ENCODE data around the gene CYSRT1. TPM values are rescaled to one million over a fixed set of nuclear protein-coding genes. Genes with fewer than 3 reads are reported as not detected.

The CYSRT1 gene
- total RNA-seq, 1 donor from 2014 or later, result not detected

DNA sequence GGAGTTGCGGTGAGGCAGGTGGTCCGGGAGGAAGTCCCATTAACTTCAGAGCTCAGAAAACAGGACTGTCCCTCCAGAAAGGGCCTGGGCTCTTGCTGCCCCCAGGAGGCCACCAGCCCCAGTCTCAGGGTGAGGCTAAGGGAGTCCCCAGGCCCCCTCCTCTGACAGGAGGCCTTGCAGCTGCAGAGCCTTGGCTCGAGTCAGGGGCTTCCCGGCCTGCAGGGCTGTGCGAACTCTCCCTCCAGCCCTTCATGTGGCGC lies 22.9 kb downstream of the CYSRT1 start:
- TF ChIP-seq EZH2phosphoT487 (IDR thresholded peaks at IDR 0.05) (no peak), EZH2 (IDR thresholded peaks at IDR 0.05) (no peak)
- TF ChIP-seq, protein P1, sequence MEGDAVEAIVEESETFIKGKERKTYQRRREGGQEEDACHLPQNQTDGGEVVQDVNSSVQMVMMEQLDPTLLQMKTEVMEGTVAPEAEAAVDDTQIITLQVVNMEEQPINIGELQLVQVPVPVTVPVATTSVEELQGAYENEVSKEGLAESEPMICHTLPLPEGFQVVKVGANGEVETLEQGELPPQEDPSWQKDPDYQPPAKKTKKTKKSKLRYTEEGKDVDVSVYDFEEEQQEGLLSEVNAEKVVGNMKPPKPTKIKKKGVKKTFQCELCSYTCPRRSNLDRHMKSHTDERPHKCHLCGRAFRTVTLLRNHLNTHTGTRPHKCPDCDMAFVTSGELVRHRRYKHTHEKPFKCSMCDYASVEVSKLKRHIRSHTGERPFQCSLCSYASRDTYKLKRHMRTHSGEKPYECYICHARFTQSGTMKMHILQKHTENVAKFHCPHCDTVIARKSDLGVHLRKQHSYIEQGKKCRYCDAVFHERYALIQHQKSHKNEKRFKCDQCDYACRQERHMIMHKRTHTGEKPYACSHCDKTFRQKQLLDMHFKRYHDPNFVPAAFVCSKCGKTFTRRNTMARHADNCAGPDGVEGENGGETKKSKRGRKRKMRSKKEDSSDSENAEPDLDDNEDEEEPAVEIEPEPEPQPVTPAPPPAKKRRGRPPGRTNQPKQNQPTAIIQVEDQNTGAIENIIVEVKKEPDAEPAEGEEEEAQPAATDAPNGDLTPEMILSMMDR (IDR thresholded peaks at IDR 0.05), result no peak

DNA sequence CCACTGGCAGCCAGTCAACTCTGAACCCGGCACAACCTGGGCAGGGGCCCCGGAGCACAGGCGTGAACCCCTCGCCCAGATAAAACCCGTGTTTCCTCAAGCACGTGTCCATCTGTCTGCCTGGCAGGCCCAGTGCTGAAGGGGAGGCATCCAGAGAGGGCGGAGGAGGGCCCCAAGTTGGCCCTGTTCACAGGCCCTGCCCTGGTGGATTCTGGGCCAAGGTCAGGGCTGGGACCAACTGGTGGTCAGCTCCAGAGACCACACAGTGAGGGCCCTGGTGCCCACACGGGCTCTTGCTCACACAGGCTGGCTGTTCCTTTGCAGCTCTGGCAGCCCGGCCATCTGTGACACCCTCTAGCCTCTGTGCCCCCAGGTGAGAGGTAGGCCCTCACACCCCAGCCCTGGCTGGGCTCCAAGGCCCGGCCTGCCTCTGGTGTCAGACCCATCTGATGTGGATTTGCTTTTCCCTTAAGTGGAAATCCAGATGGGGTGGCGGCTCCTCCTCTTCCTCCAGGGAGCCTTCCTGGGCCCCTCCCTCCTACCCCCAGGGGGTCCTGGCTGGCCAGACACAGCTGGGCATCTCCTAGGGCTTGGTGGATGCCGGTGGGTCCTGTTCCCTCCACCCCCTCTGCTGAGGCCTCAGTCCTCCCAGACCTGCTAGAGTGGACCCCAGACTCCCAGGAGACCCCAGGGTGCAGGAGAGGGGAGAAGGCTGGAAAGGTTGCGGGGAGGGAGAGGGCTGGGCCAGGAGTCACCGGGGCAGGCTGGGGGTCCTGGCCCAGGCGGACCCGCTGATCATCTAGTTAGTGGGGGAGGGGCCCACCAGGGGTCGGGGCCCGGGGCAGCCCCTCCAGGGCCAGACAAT lies 25.6 kb downstream of the CYSRT1 start:
- H3K36me3 ChIP-seq, result no peaks in the 10 kb centered on the region
- H3K27ac Mint-ChIP-seq, result peak overlapping the region; percentile 84
- H3K27me3 Mint-ChIP-seq (ENCODE audit: insufficient read depth, low read depth), result peaks cover 3% of the 10 kb centered on the region
- no peak overlapping the region for H3K9ac ChIP-seq
- no peaks in the 10 kb centered on the region for H3K9me3 Mint-ChIP-seq
- peaks cover 5% of the 10 kb centered on the region for H4K20me1 ChIP-seq (ENCODE audit: low read depth)
- H3K79me2 ChIP-seq (ENCODE audit: low read depth), result peaks cover 3% of the 10 kb centered on the region
- H3K9me3 ChIP-seq (ENCODE audit: low read depth), result no peaks in the 10 kb centered on the region
- H3F3A ChIP-seq (ENCODE audit: low read depth), result peaks cover 10% of the 10 kb centered on the region
- H3K36me3 Mint-ChIP-seq, result no peaks in the 10 kb centered on the region
- no peak for DNase-seq (ENCODE audit: low spot score)
- peak overlapping the region; percentile 71 for H3K4me3 Mint-ChIP-seq
- H3K4me1 ChIP-seq, result peaks cover 25% of the 10 kb centered on the region
- H3K4me2 ChIP-seq, result no peak overlapping the region
- no peak for TF ChIP-seq EZH2 (IDR thresholded peaks at IDR 0.05)
- no peak for TF ChIP-seq EZH2phosphoT487 (IDR thresholded peaks at IDR 0.05)
- TF ChIP-seq, protein P1 (IDR thresholded peaks at IDR 0.05), result no peak
- peaks cover 31% of the 10 kb centered on the region for H3K4me1 Mint-ChIP-seq
- H3K27me3 ChIP-seq, result peaks cover 6% of the 10 kb centered on the region
- H3K27ac ChIP-seq, result no peak overlapping the region
- no peak overlapping the region for H2AFZ ChIP-seq (replicated peaks)
- H3K4me3 ChIP-seq, result no peak overlapping the region

More for the DNA sequence above, 22.9 kb downstream of the CYSRT1 start:
- H3K27me3 Mint-ChIP-seq (ENCODE audit: insufficient read depth, low read depth), result no peaks in the 10 kb centered on the region
- Histone ChIP-seq H3K27ac (no peak overlapping the region), H3K27me3 (no peaks in the 10 kb centered on the region), H3K79me2 (ENCODE audit: low read depth) (peaks cover 7% of the 10 kb centered on the region), H3K4me1 (peaks cover 12% of the 10 kb centered on the region), H3K9ac (no peak overlapping the region), H3K36me3 (no peaks in the 10 kb centered on the region), H3K4me3 (no peak overlapping the region), H3K9me3 (ENCODE audit: low read depth) (no peaks in the 10 kb centered on the region), H4K20me1 (ENCODE audit: low read depth) (peaks cover 17% of the 10 kb centered on the region), H3K4me2 (no peak overlapping the region), H3F3A (ENCODE audit: low read depth) (peaks cover 20% of the 10 kb centered on the region), H2AFZ (replicated peaks) (no peak overlapping the region)
- H3K4me3 Mint-ChIP-seq, result no peak overlapping the region
- peaks cover 35% of the 10 kb centered on the region for H3K4me1 Mint-ChIP-seq
- H3K36me3 Mint-ChIP-seq, result peaks cover 4% of the 10 kb centered on the region
- no peaks in the 10 kb centered on the region for H3K9me3 Mint-ChIP-seq
- no peak for DNase-seq (ENCODE audit: low spot score)
- no peak overlapping the region for H3K27ac Mint-ChIP-seq

DNA sequence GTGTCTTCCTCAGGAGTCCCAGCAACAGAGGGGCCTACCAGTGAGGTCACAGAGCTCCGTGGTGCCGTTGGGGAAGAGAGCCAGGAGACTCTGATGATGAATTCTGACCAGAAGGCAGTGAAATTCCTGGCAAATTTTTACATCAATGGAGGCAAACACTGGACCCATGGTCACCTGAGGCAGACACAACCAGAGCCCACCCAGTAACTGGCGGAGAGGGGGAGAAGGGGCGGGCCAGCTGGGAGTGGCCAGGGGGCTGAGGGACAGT lies 26.2 kb downstream of the CYSRT1 start, which contains the start of gene STPG3:
Gene STPG3 (plus strand): TSS at position 93 of the 268 bp plus-strand sequence. CDS start 1 bp downstream, at position 94.
- TF ChIP-seq, protein P1 (IDR thresholded peaks at IDR 0.05), result no peak
- no peak for TF ChIP-seq EZH2 (IDR thresholded peaks at IDR 0.05)
- no peak for TF ChIP-seq EZH2phosphoT487 (IDR thresholded peaks at IDR 0.05)
- Mint-ChIP-seq H3K4me1 (peaks cover 32% of the 10 kb centered on the region), H3K9me3 (no peaks in the 10 kb centered on the region), H3K36me3 (no peaks in the 10 kb centered on the region), H3K27me3 (ENCODE audit: insufficient read depth, low read depth) (peaks cover 3% of the 10 kb centered on the region), H3K27ac (peak within 1 kb of the TSS; percentile 84), H3K4me3 (peak within 1 kb of the TSS; percentile 71)
- H3K4me2 ChIP-seq, result no peak within 1 kb of the TSS
- H3K36me3 ChIP-seq, result no peaks in the 10 kb centered on the region
- H3F3A ChIP-seq (ENCODE audit: low read depth), result peaks cover 10% of the 10 kb centered on the region
- H3K27me3 ChIP-seq, result peaks cover 6% of the 10 kb centered on the region
- no peak within 1 kb of the TSS for H3K27ac ChIP-seq
- peaks cover 28% of the 10 kb centered on the region for H3K4me1 ChIP-seq
- peaks cover 9% of the 10 kb centered on the region for H3K79me2 ChIP-seq (ENCODE audit: low read depth)
- H3K4me3 ChIP-seq, result no peak within 1 kb of the TSS
- DNase-seq (ENCODE audit: low spot score), result no peak
- H3K9me3 ChIP-seq (ENCODE audit: low read depth), result no peaks in the 10 kb centered on the region
- peaks cover 10% of the 10 kb centered on the region for H4K20me1 ChIP-seq (ENCODE audit: low read depth)
- H2AFZ ChIP-seq (replicated peaks), result no peak within 1 kb of the TSS
- H3K9ac ChIP-seq, result no peak within 1 kb of the TSS

Measured in neural progenitor cell (in vitro differentiated cells).